ENCODE data around the gene SAP30BP.
A peak's percentile ranks its signal among the peaks of the same experiment; 100 is the strongest.

The SAP30BP gene

DNA sequence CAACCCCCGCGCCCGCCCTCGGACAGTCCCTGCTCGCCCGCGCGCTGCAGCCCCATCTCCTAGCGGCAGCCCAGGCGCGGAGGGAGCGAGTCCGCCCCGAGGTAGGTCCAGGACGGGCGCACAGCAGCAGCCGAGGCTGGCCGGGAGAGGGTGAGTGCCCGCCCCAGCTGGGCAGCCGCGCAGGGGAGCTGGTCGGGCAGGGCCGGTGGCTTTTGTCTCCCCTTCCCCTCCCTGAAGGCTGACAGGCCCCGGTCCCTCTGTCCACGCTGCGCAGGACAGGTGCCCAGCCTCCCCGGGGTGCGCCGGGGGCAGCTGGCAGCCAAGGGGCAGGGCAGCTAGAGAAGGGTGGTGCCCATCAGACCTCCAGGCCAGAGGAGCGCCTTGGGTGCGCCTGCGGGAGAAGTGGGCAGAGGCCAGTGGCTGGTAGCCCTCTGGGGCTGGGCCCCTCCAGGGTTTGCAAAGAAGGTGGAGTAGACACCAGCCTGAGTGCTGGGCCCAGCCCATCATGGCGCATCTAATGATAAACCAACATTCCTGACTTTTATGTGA lies 54.4 kb downstream of the SAP30BP start:
- no peak for TF ChIP-seq CTCF (IDR thresholded peaks at IDR 0.05; ENCODE audit: low read depth, low read length)
- no peak for DNase-seq (ENCODE audit: low read depth, low spot score)
- in situ Hi-C loops (cut with HindIII; ENCODE audit: low sequenced_read_pairs), result no loop called here

GRCh38 chr17:75722076-75722475 lies 54.9 kb downstream of the SAP30BP start:
- H3K4me3 ChIP-seq (ENCODE audit: low read depth, low read length), result peak overlapping the region; percentile 30
- no peak for TF ChIP-seq CTCF (IDR thresholded peaks at IDR 0.05; ENCODE audit: low read depth, low read length)
- DNase-seq (ENCODE audit: low read depth, low spot score), result no peak
- in situ Hi-C loops (cut with HindIII; ENCODE audit: low sequenced_read_pairs), result no loop called here

More for the DNA sequence above, 54.4 kb downstream of the SAP30BP start:
- H3K4me3 ChIP-seq (ENCODE audit: low read depth, low read length), result peak overlapping the region; percentile 30

- no peak for DNase-seq (ENCODE audit: low read depth, low spot score)
- TF ChIP-seq CTCF (IDR thresholded peaks at IDR 0.05; ENCODE audit: low read depth, low read length), result no peak
- peak overlapping the region; percentile 30 for H3K4me3 ChIP-seq (ENCODE audit: low read depth, low read length)
- in situ Hi-C loops (cut with HindIII; ENCODE audit: low sequenced_read_pairs), result no loop called here
Observed at GRCh38 chr17:75722542-75723095, 55.5 kb downstream of the SAP30BP start.

DNA sequence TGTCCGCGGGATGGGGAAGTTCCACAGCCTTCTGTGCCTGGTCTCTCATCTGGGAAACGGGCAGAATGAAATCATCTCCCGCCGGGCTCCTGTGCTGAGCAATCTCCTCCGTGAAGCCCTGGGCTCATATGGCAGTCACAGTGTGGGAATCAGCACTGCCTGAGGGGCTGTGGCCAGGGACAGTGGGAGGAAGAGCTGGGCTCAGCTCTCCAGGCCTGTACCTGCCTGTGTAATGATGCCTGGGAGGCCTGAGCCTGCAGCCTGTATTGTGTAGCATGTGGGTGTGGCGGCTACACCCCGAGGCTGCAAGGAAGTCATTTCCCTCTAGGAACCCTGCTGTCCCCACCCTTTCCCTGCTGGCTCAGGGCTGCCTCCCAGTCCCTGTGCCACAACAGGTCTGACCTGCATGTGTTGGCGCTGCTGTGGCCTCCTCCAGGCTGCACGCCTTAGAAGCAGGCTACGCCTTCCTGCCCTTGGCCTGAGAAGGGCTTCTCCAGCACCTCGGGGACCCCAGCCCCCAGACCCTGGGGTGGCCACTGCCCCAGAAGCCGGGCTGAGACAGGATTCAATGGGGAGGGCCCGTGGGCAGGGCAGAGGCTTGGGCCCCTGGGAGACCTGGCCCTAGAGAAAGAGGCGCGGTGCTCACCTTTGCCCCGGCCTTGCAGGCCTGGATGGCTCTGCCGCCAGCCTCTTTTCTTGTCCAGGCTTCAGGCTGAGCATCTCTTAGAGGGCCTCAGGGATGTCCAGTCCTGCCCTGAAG lies 56.2 kb downstream of the SAP30BP start:
- no peak for DNase-seq (ENCODE audit: low read depth, low spot score)
- in situ Hi-C loops (cut with HindIII; ENCODE audit: low sequenced_read_pairs), result no loop called here
- no peak for TF ChIP-seq CTCF (IDR thresholded peaks at IDR 0.05; ENCODE audit: low read depth, low read length)
- H3K4me3 ChIP-seq (ENCODE audit: low read depth, low read length), result no peak overlapping the region

GRCh38 chr17:75724016-75725003 lies 57.2 kb downstream of the SAP30BP start:
- in situ Hi-C loops (cut with HindIII; ENCODE audit: low sequenced_read_pairs), result no loop called here
- TF ChIP-seq CTCF (IDR thresholded peaks at IDR 0.05; ENCODE audit: low read depth, low read length), result no peak
- no peak for DNase-seq (ENCODE audit: low read depth, low spot score)
- H3K4me3 ChIP-seq (ENCODE audit: low read depth, low read length), result no peak overlapping the region

- no peak for TF ChIP-seq CTCF (IDR thresholded peaks at IDR 0.05; ENCODE audit: low read depth, low read length)
- DNase-seq (ENCODE audit: low read depth, low spot score), result no peak
- H3K4me3 ChIP-seq (ENCODE audit: low read depth, low read length), result no peak overlapping the region
- in situ Hi-C loops (cut with HindIII; ENCODE audit: low sequenced_read_pairs), result no loop called here
Observed at GRCh38 chr17:75725504-75725903, 58.4 kb downstream of the SAP30BP start.
